ENCODE results near the gene INO80C.
"Not testable (repeated sequence)": the region's sequence is repeated elsewhere in the genome, so short reads cannot be mapped to it uniquely, and the experiment has no call there.

The INO80C gene

DNA sequence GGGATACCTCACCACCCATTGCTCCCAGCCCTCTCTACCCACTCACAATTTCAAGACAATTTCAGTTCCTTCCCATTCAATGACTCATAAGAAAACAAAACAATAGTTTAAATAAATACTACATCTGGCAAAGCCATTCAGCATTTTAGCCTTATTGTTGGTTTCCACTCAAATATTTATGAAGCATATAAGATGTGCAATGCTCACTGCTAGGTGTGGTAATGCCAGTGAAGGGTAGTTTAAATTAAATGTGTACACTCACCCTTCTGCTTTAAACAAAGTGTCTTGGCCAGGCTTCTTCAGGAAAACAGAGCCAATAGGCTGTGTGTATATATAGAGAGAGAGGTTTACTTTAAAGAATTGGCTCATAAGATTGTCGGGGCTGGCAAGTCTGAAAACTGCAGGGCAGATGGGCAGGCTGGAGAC is 37.0 kb downstream of the INO80C start:
- no peak for DNase-seq (ENCODE audit: low read depth in 2 of 2)

DNA sequence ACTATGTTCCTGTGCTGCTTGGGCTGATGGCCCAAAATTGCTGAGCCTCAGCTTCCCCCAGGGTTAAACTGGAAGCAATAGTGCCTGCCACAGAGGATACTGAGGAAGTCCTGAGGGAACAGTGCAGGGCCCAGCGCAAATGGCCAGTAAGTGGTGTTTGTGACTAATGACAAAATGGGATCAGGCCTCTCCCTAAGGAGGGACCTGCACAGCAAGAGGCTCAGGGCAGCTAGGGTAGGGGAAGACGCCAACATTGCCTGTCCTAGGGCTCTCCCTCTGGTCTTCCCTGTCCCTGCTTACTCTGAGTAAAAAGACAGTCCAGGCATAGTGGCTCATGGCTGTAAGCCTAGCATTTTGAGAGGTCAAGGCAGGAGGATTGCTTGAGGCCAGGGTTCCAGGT is 37.8 kb downstream of the INO80C start:
- no peak for DNase-seq (ENCODE audit: low read depth in 2 of 2)

DNA sequence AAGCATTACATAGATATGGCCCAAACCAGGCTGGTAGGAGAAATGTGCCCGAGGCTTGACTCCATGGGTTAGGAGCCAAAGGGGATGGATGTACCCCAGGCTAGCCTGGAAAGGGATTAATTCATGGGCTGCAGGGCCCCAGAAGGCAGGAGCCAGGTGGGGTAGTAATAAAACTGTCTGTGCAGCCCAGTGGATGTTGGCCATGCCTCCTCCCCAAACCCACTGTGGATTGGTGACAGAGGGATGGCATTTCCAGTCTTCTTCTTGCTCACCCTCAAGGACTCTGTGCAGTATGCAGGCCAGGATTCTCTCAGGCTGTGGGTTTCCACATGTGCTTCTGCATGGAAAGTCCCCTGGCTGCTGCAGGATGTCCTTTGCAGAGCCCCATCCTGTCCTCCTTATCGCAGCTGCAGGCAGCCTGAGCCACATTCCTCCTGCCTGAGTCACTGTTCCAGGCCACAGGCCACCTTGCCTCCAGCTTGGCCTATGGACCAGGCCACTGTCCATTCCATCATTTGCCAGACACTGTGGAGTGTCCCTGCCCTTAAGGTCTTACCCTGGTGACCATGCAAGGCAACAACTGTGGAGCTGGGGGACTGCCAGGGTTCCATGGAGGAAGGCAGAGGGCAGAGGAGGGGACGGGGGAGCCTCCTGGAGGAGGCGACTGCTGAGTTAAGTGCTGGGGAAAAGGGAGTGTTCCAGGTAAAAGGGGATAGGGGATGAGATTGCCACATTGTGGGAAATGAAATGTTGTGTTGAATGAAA is 38.9 kb downstream of the INO80C start:
- no peak for DNase-seq (ENCODE audit: low read depth in 2 of 2)

DNA sequence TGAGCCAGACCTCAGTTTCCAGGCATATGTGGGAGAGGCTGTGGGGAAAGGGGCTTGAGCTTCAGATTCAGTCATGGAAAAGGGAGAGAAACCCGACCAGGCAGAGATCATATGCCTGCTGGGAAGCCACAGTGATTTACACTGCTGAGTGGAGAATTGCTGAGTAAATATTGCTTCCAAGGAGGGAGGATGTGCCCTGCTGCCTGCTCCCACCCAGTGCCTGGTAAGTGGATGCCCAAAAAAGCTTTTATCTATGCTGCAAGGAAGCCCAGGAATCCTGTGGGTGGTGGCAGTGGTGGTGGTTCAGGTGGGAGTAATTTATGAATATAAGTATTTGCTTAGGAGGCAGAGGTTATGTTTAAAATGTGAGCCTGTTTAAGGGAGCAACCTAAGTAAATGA is 39.5 kb downstream of the INO80C start:
- DNase-seq (ENCODE audit: low read depth in 2 of 2) = no peak

DNA sequence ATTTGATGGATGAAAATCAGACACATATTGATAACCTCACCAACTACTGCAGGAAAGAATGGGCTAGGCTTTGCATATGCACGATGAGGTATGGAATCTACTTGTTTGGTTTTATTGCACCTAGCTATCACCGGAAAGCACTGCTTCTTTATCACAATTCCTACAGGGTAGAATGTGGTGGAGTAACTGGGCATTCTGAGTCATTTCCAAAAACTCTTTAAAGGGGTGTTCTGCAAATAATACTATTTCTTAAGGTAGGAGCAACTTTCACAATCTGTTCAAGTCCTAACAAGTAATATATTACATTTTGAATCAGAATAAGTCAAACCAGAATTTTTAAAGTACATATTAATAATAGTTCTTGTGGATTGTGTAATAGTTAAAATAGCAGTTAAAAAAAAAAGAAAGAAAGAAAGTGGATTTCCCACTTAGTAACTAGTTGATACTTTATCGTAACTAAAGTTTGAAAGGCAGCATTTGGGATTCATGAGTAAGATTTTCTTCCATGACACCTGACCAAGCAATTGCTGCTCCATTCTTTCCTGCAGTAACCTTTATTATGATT is 40.5 kb downstream of the INO80C start:
- DNase-seq (ENCODE audit: low read depth in 2 of 2) = no peak

DNA sequence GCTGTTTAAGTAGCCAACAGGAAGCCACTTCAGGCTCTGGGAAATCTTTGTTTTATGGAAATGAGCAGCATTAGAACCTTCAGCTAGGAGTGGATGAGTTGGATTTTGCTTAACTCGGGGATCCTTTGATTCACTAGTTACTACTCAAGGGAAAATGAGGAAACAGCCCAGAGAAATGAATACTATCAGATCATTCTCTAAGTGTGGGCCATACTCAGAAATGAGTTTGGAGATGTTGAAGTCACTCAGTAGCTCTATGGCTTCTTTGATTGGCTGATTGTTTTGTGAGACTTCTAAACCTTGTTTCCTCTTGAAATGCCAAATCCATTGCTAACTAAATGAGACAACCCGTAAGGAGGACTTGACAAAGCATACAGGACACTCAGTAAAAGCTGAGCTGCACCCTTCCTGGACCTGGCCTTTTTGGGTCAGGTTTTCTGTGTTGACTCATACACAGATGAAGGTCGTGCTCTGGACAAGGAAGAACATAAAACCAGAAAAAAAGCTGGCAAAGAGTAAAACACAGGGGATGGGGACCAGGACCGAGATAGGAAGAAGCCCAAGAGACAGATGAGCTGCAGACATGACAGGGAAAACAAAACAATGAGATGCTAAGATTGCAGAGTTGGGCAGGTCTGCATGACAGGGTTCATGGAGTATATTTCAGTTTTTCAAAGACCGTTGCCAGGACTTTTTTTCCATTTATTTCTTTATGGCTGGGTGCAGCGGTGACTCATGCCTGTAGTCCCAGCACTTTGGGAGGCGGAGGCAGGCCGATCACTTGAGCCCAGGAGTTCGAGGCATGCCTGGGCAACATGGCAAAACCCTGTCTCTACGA is 41.6 kb downstream of the INO80C start:
- DNase-seq (ENCODE audit: low read depth in 2 of 2) = no peak

DNA sequence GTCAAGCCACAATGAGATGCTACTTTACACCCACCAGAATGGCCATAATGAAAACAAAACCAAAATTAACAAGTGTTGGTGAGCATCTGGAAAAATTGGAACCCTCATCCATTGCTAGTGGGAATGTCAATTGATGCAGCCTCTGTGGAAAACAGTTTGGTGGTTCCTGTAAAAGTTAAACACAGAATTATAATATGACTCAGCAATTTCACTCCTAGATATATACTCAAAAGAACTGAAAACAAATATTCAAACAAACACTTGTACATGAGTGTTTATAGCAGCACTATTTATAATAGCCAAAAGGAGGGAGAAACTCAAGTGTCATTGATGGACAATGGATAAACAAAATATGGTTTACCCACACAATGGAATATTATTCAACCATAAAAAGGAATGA is 43.0 kb downstream of the INO80C start:
- no peak for DNase-seq (ENCODE audit: low read depth in 2 of 2)

DNA sequence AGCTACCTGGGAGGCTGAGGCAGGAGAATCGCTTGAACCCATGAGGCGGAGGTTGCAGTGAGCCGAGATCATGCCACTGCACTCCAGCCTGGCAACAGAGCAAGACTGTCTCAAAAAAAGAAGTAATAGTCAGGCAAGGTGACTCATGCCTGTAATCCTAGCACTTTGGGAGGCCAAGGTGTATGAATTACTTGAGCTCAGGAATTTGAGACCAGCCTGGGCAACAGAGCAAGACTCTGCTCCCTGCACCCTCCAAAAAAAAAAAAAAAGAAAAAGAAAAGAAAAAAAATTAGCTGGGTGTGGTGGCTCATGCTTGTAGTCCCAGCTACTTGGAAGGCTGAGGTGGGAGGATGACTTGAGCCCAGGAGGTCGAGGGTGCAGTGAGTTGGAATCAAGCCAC is 44.7 kb downstream of the INO80C start:
- DNase-seq (ENCODE audit: low read depth in 2 of 2) = not testable (repeated sequence)

DNA sequence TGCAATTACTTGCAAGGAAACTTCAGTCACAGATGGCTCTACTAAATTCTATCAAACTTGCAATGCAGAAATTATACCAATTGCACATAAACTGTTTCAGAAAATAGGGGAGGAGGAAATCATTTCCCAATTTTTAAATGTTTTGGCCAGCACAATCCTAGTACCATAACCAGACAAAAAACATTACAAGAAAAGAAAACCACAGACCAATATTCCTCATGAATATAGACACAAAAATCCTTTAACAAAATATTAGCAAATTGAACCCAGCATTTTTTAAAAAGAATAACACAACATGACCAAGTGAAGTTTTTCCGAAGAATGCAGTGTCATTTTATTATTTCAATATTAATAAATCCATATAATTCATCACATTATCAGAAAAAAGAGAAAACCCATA is 45.8 kb downstream of the INO80C start:
- DNase-seq (ENCODE audit: low read depth in 2 of 2) = no peak

DNA sequence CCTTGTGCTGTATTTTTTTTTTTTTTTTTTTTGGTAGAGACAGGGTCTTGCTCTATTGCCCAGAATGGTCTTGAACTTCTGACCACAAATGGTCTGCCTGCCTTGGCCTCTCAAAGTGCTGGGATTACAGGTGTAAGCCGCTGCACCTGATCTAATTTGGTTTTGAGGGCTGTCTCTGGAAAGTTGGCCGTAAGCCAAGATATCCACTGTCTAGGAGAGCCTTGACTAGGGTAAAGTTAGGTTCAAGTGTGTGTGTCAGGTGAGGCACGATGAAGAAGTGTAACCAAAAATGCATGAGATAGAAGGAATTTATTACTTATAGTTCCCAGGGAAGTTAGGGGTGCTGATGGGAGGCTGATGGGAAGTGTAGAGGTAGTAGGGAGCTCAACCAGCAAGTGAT is 46.7 kb downstream of the INO80C start:
- DNase-seq (ENCODE audit: low read depth in 2 of 2) = no peak

DNA sequence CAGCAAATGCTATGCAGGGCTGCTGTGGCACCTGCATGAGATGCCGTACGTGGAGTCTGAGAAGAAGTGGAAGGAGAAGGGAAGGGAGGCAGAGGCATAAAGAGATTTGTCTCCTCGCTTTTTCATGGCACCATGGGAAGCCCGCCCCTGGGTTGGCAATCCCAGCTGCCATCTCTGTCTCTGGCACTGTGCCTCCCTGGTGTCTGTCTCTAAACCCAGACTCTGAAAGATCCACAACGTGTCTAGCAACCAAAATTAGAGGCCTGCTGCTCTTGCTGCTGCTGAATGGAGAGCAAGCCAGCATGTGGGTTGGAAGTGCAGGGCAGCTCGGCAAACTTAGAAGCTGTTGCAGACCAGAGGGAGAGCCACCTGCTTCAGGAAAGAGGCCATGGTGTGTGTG is 53.1 kb downstream of the INO80C start:
- DNase-seq (ENCODE audit: low read depth in 2 of 2) = no peak

DNA sequence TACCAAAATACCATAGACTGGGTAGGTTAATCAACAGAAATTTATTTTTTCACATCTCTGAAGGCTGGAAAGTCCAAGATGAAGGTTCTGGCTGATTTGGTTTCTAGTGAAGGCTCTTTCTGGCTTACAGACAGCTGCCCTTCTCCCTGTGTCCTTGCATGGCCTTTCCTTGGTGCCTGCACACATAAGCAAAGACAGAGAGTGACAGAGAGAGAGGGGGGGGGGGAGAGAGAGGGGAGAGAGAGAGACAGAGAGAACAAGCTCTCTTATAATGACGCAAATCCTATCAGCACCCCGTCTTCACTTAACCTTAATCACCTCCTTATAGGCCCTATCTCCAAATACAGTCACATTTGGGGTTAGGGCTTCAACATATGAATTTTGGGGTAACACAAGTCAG is 53.9 kb downstream of the INO80C start:
- no peak for DNase-seq (ENCODE audit: low read depth in 2 of 2)

DNA sequence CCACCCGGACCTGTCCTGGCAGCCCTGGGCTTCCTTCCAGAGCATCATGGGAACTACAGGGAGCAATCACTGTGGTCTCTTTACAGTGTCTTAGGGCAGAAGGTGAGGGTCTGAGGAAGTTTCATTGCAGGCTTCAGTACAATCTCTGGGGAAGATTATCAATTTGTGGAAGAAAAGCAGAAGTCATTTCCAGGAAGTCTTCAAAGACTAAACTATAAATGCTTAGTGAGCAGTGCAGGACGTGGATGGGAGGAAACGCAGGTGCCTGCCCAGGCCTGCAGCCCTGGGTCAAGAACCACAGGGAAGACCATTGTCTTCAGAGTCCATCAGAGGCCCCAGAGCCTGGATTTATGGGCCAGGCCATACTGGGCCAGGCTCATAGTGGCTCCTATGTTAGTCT is 54.3 kb downstream of the INO80C start:
- DNase-seq (ENCODE audit: low read depth in 2 of 2) = no peak

DNA sequence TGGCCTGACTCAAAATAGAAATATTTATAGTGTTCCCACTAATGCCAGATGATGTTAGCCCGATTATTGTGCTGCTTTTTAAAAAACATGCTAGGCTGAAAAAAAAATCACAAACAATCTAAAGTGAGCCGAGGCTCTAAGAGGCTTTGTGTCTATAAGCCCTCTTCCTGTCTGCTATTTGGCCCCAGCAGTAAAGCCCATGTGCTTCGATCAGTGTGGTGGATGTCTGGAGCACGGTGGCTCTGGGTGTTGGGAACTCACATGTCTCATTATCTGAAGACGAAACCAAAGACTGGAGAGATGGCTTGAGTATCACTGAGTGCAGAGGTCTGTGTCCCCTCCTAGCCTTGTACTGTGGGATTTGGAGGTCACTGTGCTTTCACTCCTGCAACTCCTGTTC is 55.1 kb downstream of the INO80C start:
- DNase-seq (ENCODE audit: low read depth in 2 of 2) = no peak

DNA sequence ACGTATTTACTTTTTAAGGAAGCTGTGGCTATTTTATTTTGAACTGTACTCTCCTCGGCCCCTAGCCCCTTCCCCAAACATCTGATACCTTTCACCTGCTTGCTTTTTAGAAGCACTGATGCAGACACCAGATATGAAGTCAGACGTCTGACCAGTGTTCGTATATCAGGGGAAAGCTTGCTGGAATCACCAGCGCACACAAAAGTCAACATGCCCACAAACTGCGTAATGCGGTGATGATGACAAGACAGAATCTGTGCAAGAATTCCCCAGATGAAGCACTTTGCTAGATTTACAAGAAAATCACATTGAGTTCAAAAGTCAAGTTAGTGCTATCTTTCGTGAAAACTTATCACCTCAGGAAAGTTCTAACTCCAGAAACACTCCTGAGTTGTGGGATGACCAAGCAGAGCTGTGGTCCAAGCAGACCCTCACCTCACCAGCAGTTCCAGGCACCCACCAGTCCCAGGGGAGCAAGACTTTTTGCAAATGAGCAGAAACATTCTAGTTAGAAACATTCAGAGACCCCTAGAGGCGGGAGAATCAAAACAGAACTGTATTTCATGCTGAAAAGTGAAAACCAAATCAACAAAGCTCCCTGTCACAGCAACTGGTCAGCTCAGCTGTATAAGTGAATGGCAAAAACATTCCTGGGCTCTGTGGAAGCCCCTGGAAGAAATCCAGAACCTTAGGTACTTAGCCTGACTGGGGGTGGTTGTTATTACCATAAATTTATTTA is 55.7 kb downstream of the INO80C start:
- no peak for DNase-seq (ENCODE audit: low read depth in 2 of 2)

DNA sequence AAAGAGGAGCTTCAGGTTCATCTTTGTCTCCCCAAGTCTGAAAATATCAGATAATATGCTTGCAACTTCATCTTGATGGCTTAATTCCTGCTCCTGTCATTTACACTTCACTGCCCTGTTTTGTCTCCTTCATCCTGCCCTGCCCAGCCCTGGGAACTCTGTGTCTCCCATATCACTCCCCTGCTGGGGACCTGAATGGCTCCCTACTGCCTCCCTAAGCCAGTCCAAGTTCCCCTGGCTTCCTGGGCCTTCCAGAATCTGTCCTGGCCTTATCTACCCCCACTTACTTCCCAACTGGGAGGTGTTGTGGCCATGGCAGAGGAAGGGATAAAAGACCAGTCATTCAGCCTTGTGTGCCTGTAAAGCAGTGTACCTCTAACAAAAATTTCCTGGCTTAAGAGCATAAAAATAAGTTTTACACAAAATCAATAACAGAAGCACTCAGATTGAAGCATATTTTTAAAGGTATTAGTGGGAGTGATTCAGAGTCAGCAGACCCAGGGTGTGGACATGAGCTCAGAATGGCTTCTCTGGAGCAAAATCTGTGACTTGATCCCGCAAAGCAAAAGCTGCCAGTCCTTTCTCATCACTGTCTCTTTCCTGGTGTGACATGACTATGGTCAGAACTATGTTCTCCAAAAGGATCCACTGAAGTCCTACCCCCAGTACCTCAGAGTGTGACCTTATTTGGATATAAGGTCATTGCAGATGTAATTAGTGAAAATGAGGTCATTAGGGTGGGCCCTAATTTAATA is 59.1 kb downstream of the INO80C start:
- DNase-seq (ENCODE audit: low read depth in 2 of 2) = no peak

DNA sequence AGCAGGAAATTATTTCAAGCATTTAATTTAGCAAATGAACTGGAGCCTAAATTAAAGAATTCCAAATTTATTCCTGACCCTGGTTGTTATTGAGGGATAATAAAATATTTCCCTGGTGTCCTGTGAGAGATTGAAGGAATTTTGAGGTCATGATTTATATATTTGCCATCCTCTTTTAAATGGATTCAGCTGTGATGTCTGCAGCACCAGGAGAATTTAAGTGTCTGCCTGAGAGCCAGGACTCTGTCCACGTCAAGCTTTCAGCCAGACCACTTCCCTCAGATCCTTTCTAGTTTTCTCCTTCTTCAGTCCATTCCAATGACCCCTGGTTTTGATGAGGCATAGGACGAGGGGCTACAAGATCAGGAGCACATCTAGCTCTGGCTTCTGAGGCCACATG is 59.9 kb downstream of the INO80C start:
- DNase-seq (ENCODE audit: low read depth in 2 of 2) = no peak

DNA sequence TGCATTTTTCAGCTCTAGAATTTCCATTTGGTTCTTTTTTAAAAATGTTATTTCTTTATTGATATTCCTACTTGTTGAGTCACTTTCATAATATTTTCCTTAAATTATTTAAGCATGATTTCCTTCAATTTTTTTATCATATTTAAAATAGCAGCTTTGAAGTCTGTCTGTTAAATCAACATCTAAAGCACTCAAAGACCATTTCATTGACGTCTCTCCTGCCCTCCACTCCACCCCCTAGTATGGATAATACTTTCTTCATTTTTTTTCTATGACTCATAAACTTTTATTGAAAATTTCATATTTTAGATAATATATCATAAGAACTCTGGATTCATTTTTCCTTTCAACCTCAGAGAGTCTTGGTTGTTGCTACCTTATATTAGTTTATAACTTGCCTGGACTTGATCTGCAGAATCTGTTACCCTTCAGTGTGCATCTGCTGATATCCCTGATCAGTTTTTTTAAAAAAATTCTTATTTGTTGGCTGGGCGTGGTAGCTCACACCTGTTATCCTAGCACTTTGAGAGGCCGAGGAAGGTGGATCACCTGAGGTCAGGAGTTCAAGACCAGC is 61.6 kb downstream of the INO80C start:
- no peak for DNase-seq (ENCODE audit: low read depth in 2 of 2)

DNA sequence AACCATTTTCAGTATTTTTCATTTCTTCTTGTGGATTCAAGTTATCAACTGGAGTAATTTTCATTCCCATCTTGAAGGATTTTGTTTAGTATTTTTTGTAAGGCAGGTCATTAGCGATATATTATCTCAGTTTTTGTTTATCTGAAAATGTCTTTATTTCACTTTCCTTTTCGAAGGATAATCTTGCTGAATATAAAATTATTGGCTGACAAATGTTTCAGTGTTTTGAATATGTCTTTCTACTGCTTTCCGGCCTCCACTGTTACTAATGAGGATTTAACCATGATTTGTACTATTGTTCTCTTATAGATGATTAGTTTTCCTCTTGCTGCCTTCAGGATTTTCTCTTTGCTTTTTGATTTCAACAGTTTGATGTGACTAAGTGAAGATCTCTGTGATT is 62.4 kb downstream of the INO80C start:
- DNase-seq (ENCODE audit: low read depth in 2 of 2) = no peak

DNA sequence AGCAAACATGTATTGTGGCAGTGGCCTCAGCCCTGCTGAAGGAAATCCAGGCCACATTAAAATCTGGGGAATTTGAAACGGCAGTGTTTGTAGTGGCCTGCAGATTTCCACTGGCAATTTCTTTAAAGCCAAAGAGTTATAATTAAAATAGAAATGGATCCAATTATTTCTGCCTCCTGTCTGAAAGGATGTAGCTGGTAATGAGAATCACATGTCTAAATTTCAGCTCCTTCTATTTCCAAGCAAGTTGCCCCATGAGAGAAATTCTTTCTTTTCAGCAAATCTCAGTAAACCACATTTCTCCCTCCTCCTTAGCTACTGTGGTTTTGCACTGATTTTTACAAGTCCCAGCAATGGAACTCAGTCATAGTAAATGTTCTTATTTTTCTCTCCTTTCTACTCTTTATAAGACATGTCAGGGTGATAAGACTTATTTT is 65.2 kb downstream of the INO80C start:
- DNase-seq (ENCODE audit: low read depth in 2 of 2) = no peak

DNA sequence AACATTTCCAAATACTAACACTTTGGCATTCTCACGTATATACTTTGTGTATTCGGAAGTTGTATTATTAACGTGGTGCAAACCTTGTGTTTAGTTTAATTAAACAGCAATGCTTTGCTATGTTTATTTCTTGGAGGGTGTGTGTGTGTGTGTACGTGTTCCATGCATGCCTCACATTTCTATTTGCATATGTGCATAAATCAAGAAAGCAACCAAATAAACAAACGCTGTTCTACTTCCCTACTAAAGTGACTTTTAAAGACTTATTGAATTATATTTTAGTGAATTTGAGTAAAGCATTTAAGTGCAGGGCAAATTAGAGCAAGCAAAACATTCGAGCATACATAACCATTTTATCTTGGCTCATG is 66.4 kb downstream of the INO80C start:
- no peak for DNase-seq (ENCODE audit: low read depth in 2 of 2)
